ENCODE data around the gene GRIA4. TPM values are rescaled to one million over a fixed set of nuclear protein-coding genes. Genes with fewer than 3 reads are reported as not detected.

GRIA4 gene
- polyA plus RNA-seq, 2 of the 4 experiments (the other 2 are of a cell fraction) = not detected

DNA sequence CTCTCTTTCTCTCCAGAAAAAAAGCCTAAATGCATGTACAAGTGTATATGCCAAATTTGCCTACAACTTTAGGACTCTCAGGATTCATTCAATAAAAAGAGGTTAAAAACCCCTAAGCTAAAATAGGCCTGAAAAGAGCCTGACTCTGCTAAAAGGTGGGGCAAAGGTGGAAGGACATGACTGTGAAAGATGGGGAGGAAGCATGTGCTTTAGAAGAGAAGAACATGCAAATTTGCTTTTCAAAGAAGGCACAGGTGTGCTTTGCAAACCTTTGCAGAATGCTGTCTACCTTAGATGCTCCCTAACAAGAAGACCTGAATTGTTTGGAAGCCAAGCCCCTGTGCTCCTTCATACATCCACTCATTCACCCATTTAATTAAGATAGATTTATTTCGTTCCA, 87.4 kb downstream of the GRIA4 start:
- H3K4me1 ChIP-seq = no peaks in the 10 kb centered on the region
- 6% methylated on average over 1 of the region's 1 CpG for WGBS (ENCODE audit: missing lambda C conversion rate)
- no peak overlapping the region for H3K27ac ChIP-seq
- TF ChIP-seq SMC3 (IDR thresholded peaks at IDR 0.05) (no peak), BHLHE40 (IDR thresholded peaks at IDR 0.05; ENCODE audit: low read depth, low read length) (no peak), CHD2 (IDR thresholded peaks at IDR 0.05; ENCODE audit: low read length, partially characterized antibody) (no peak), FOSB (CRISPR knock-in tag; IDR thresholded peaks at IDR 0.05) (no peak), TP53 (CRISPR knock-in tag; IDR thresholded peaks at IDR 0.05) (no peak), EHMT2 (IDR thresholded peaks at IDR 0.05; ENCODE audit: low read depth) (no peak), EHF (CRISPR knock-in tag; IDR thresholded peaks at IDR 0.05) (no peak)
- TF ChIP-seq, protein P1, sequence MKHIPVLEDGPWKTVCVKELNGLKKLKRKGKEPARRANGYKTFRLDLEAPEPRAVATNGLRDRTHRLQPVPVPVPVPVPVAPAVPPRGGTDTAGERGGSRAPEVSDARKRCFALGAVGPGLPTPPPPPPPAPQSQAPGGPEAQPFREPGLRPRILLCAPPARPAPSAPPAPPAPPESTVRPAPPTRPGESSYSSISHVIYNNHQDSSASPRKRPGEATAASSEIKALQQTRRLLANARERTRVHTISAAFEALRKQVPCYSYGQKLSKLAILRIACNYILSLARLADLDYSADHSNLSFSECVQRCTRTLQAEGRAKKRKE (CRISPR knock-in tag; IDR thresholded peaks at IDR 0.05; ENCODE audit: low read depth) = no peak
- FAIRE-seq (no peak), DNase-seq (ENCODE audit: low read depth in 1 of 2, low spot score in 1 of 2) (no peak), ATAC-seq (no peak)
- CTCF ChIA-PET = no interaction called here
- POLR2A ChIA-PET = no interaction called here
- no peaks in the 10 kb centered on the region for H3K9me3 ChIP-seq
- H3K4me3 ChIP-seq = no peak overlapping the region
- H3K4me2 ChIP-seq = no peak overlapping the region

GRCh38 chr11:105699203-105699602, 89.3 kb downstream of the GRIA4 start:
- Histone ChIP-seq H3K27ac (no peak overlapping the region), H3K4me3 (no peak overlapping the region), H3K9me3 (no peaks in the 10 kb centered on the region), H3K4me1 (no peaks in the 10 kb centered on the region), H3K4me2 (no peak overlapping the region)
- TF ChIP-seq, protein P2, sequence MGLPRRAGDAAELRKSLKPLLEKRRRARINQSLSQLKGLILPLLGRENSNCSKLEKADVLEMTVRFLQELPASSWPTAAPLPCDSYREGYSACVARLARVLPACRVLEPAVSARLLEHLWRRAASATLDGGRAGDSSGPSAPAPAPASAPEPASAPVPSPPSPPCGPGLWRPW (IDR thresholded peaks at IDR 0.05) = no peak
- TF ChIP-seq EHMT2 (IDR thresholded peaks at IDR 0.05; ENCODE audit: low read depth) (no peak), HDAC2 (IDR thresholded peaks at IDR 0.05) (no peak), FOSL2 (IDR thresholded peaks at IDR 0.05) (no peak), FOSL2 (CRISPR knock-in tag; IDR thresholded peaks at IDR 0.05) (no peak), USF2 (IDR thresholded peaks at IDR 0.05) (no peak), HEYL (CRISPR knock-in tag; IDR thresholded peaks at IDR 0.05) (no peak), KDM1A (IDR thresholded peaks at IDR 0.05; ENCODE audit: low read depth) (no peak), EHF (CRISPR knock-in tag; IDR thresholded peaks at IDR 0.05) (no peak)
- TF ChIP-seq, protein P1 (CRISPR knock-in tag; IDR thresholded peaks at IDR 0.05; ENCODE audit: low read depth) = no peak
- WGBS (ENCODE audit: missing lambda C conversion rate) = 51% methylated on average over 3 of the region's 3 CpGs
- ChIA-PET CTCF (no interaction called here), POLR2A (no interaction called here)
- no peak for DNase-seq (ENCODE audit: low read depth in 1 of 2, low spot score in 1 of 2)
- ATAC-seq = no peak
- no peak for FAIRE-seq

GRCh38 chr11:105700271-105700670, 90.4 kb downstream of the GRIA4 start:
- TF ChIP-seq RCOR1 (IDR thresholded peaks at IDR 0.05; ENCODE audit: low read depth, low read length) = no peak
- TF ChIP-seq CBX2 (IDR thresholded peaks at IDR 0.05; ENCODE audit: borderline replicate concordance, low read depth) = no peak
- TF ChIP-seq ESRRA (IDR thresholded peaks at IDR 0.05; ENCODE audit: borderline replicate concordance, low read length) = no peak
- TF ChIP-seq NPAS2 (CRISPR knock-in tag; IDR thresholded peaks at IDR 0.05; ENCODE audit: borderline replicate concordance) = no peak
- TF ChIP-seq HDAC2 (IDR thresholded peaks at IDR 0.05) = no peak
- no peak for TF ChIP-seq JUN (IDR thresholded peaks at IDR 0.05)
- TF ChIP-seq TFCP2L1 (CRISPR knock-in tag; IDR thresholded peaks at IDR 0.05) = no peak
- TF ChIP-seq ZFP36 (IDR thresholded peaks at IDR 0.05; ENCODE audit: borderline replicate concordance, partially characterized antibody) = no peak
- no peak for TF ChIP-seq TP53 (CRISPR knock-in tag; IDR thresholded peaks at IDR 0.05)
- TF ChIP-seq FOSB (CRISPR knock-in tag; IDR thresholded peaks at IDR 0.05) = no peak
- TF ChIP-seq POLR2A (IDR thresholded peaks at IDR 0.05; ENCODE audit: low read length) = no peak
- no peak for TF ChIP-seq MAZ (IDR thresholded peaks at IDR 0.05; ENCODE audit: borderline replicate concordance, low read depth, low read length)
- no peak for TF ChIP-seq HOXA7 (CRISPR knock-in tag; IDR thresholded peaks at IDR 0.05)
- no peak for TF ChIP-seq HOXB5 (CRISPR knock-in tag; IDR thresholded peaks at IDR 0.05)
- ATAC-seq (no peak), FAIRE-seq (no peak), DNase-seq (ENCODE audit: low read depth in 1 of 2, low spot score in 1 of 2) (no peak)
- no peaks in the 10 kb centered on the region for H3K4me1 ChIP-seq
- ChIA-PET POLR2A (no interaction called here), CTCF (no interaction called here)
- H3K4me2 ChIP-seq = no peak overlapping the region
- no peak overlapping the region for H3K4me3 ChIP-seq
- no peaks in the 10 kb centered on the region for H3K9me3 ChIP-seq
- H3K27ac ChIP-seq = no peak overlapping the region

Measured in A549 (cell line).